Tibial nerve (tissue), 4 donors: ENCODE measurements around the gene DNAJC7. TPM values are rescaled to one million over a fixed set of nuclear protein-coding genes. Genes with fewer than 3 reads are reported as not detected.

Experiments
- DNase-seq, 2 donors: peaks; one replicate each; pipeline ENCODE4 v3.0.0-alpha.2; 2019; ENCODE audit warnings: low spot score in 2 of 2
- H3K27ac ChIP-seq, 4 donors: fragments of 200-600 bp; sonication (generic) in 3 of 4; one replicate each; pipeline ENCODE4 v1.5.1; 2017 to 2019; ENCODE audit warnings: mild to moderate bottlenecking in 1 of 4
- H3K27me3 ChIP-seq, 2 donors: fragments of 200-600 bp; sonication (generic) in 1 of 2; one replicate each; pipeline versions ENCODE4 v1.5.1 to v1.6.0; 2017 to 2019
- H3K36me3 ChIP-seq, 3 donors: fragments of 200-600 bp; sonication (generic); one replicate each; pipeline ENCODE4 v1.5.1; 2018 to 2019
- H3K4me1 ChIP-seq, 4 donors: fragments of 200-600 bp; sonication (generic) in 3 of 4; one replicate each; pipeline ENCODE4 v1.5.1; 2017 to 2019
- H3K4me3 ChIP-seq, 4 donors: fragments of 200-600 bp; sonication (generic) in 3 of 4; one replicate each; pipeline ENCODE4 v1.5.1; 2017 to 2019; ENCODE audit warnings: mild to moderate bottlenecking in 1 of 4, moderate library complexity in 1 of 4
- H3K9me3 ChIP-seq, 4 donors: fragments of 200-600 bp; sonication (generic) in 3 of 4; one replicate each; pipeline ENCODE4 v1.5.1; 2017 to 2019
- CTCF ChIP-seq, 5 experiments: fragments of 200-600 bp in 3 of 5; fragments of 450-650 bp in 2 of 5; sonication (generic) in 3 of 5; IDR thresholded peaks; one replicate each; pipeline ENCODE4 v1.5.1; 2016 to 2019; ENCODE audit warnings: antibody characterized with exemption in 5 of 5, mild to moderate bottlenecking in 3 of 5, moderate library complexity in 2 of 5
- EP300 ChIP-seq, 2 donors: sonication (generic); formaldehyde crosslinking; IDR thresholded peaks; one replicate each; pipeline ENCODE4 v1.6.1; 2017; ENCODE audit warnings: antibody characterized with exemption in 2 of 2, mild to moderate bottlenecking in 1 of 2
- POLR2A ChIP-seq, 2 donors: fragments of 450-650 bp; IDR thresholded peaks; one replicate each; pipeline ENCODE4 v1.6.1; 2017; ENCODE audit warnings: antibody characterized with exemption in 2 of 2, mild to moderate bottlenecking in 2 of 2, moderate library complexity in 2 of 2
- WGBS, 2 donors: methylation state at CpG; one replicate each; pipeline ENCODE4 v1.1.5; 2018; 5-methylcytosine and 5-hydroxymethylcytosine counted together
- total RNA-seq, 4 donors: library from RNA; depleted of rRNA; stranded (reverse); fragments of >200 nt; gene quantifications; one replicate each; pipeline ENCODE4 v1.1.0, GENCODE V29; 2016

The DNAJC7 gene
- total RNA-seq, 4 donors from 2014 or later: 56.6 to 90.2 (median 71.8) TPM

GRCh38 chr17:41975099-41976083 lies 41.8 kb downstream of the DNAJC7 start:
- Histone ChIP-seq H3K27me3 (no peaks in the 10 kb centered on the region), H3K27ac (peak overlapping the region; percentile 32 to 97 (median 86))
- no peak for DNase-seq

GRCh38 chr17:41974658-41975057 lies 42.6 kb downstream of the DNAJC7 start:
- DNase-seq: no peak
- WGBS, 2 donors: 68 to 83% methylated on average over 2 to 5 of the region's 5 CpGs
- H3K27ac ChIP-seq: peak overlapping the region; percentile 32 to 97 (median 78)

More at GRCh38 chr17:41975099-41976083, 41.8 kb downstream of the DNAJC7 start:
- Histone ChIP-seq H3K36me3 (peaks cover 3 to 100% (median 39%) of the 10 kb centered on the region in 3 donors), H3K4me3 (peak overlapping the region in 1 of 4 donors; percentile 7), H3K9me3 (no peaks in the 10 kb centered on the region), H3K4me1 (peaks cover 0 to 75% (median 37%) of the 10 kb centered on the region in 4 donors)
- WGBS, 2 donors: 61 to 70% methylated on average over 9 of the region's 9 CpGs
- no peak for TF ChIP-seq CTCF (IDR thresholded peaks at IDR 0.05)
- no peak for TF ChIP-seq POLR2A (IDR thresholded peaks at IDR 0.05)
- no peak for TF ChIP-seq EP300 (IDR thresholded peaks at IDR 0.05)

GRCh38 chr17:41974031-41974430 lies 43.2 kb downstream of the DNAJC7 start:
- no peak for DNase-seq
- TF ChIP-seq CTCF (IDR thresholded peaks at IDR 0.05): no peak
- Histone ChIP-seq H3K36me3 (peaks cover 0 to 99% (median 35%) of the 10 kb centered on the region in 3 donors), H3K27me3 (no peaks in the 10 kb centered on the region), H3K4me3 (no peak overlapping the region), H3K9me3 (no peaks in the 10 kb centered on the region), H3K4me1 (peaks cover 0 to 87% (median 42%) of the 10 kb centered on the region in 4 donors), H3K27ac (peak overlapping the region in 3 of 4 donors; percentile 63 to 97 (median 94))
- 70 to 84% methylated on average over 6 of the region's 6 CpGs for WGBS, 2 donors

More at GRCh38 chr17:41974658-41975057, 42.6 kb downstream of the DNAJC7 start:
- Histone ChIP-seq H3K4me1 (peaks cover 0 to 81% (median 40%) of the 10 kb centered on the region in 4 donors), H3K9me3 (no peaks in the 10 kb centered on the region), H3K27me3 (no peaks in the 10 kb centered on the region), H3K36me3 (peaks cover 0 to 99% (median 35%) of the 10 kb centered on the region in 3 donors), H3K4me3 (no peak overlapping the region)
- TF ChIP-seq CTCF (IDR thresholded peaks at IDR 0.05) (no peak), POLR2A (IDR thresholded peaks at IDR 0.05) (no peak)

- DNase-seq: no peak
- 53 to 58% methylated on average over 19 of the region's 19 CpGs for whole genome bisulfite sequencing, 2 donors
Measured at GRCh38 chr17:41973408-41973811, 43.8 kb downstream of the DNAJC7 start.

More at GRCh38 chr17:41973408-41973811, 43.8 kb downstream of the DNAJC7 start:
- Histone ChIP-seq H3K4me1 (peaks cover 0 to 94% (median 42%) of the 10 kb centered on the region in 4 donors), H3K9me3 (no peaks in the 10 kb centered on the region), H3K36me3 (peaks cover 0 to 99% (median 32%) of the 10 kb centered on the region in 3 donors), H3K27me3 (no peaks in the 10 kb centered on the region), H3K27ac (peak overlapping the region in 3 of 4 donors; percentile 63 to 97 (median 94)), H3K4me3 (peak overlapping the region in 1 of 4 donors; percentile 99)
- TF ChIP-seq CTCF (IDR thresholded peaks at IDR 0.05): no peak
- peak in 1 of 2 donors; percentile 17 for TF ChIP-seq EP300 (IDR thresholded peaks at IDR 0.05)
